C4-2B (cell line): ENCODE measurements around the gene TNIP2.

Experiments used
- CTCF ChIP-seq: fragments of 450-650 bp; conservative IDR thresholded peaks from 2 replicates; pipeline ENCODE4 v1.5.1; 2017; ENCODE audit warnings: mild to moderate bottlenecking
- ZFX ChIP-seq: fragments of 450-650 bp; IDR thresholded peaks from 2 replicates; pipeline ENCODE4 v1.6.1; 2017

GRCh38 chr4:2785613-2786012 lies 29.5 kb upstream of the TNIP2 start:
- TF ChIP-seq CTCF (no peak), ZFX (no peak)
